Neuron (in vitro differentiated cells): ENCODE measurements around the gene SPNS1.
"Not testable (repeated sequence)": the region's sequence is repeated elsewhere in the genome, so short reads cannot be mapped to it uniquely, and the experiment has no call there.

Experiments
- H2AFZ ChIP-seq: one replicate; pipeline ENCODE4 v1.6.1; 2013; ENCODE audit warnings: low read depth, mild to moderate bottlenecking, inconsistent platforms, low read length, moderate library complexity
- H3K27me3 ChIP-seq: one replicate; pipeline ENCODE4 v1.6.1; 2013; ENCODE audit warnings: low read length; ENCODE audit not compliant: insufficient read depth
- H3K36me3 ChIP-seq: one replicate; pipeline ENCODE4 v1.6.1; 2013; ENCODE audit warnings: low read length; ENCODE audit not compliant: insufficient read depth
- H3K4me1 ChIP-seq: one replicate; pipeline ENCODE4 v1.6.1; 2013; ENCODE audit warnings: low read length; ENCODE audit not compliant: insufficient read depth
- H3K4me3 ChIP-seq: 2 replicates; pipeline ENCODE4 v1.5.1; 2013; ENCODE audit warnings: mild to moderate bottlenecking, low read length, moderate library complexity
- H3K9me3 ChIP-seq: one replicate; pipeline ENCODE4 v1.6.1; 2013; ENCODE audit warnings: low read length

The SPNS1 gene

GRCh38 chr16:28985211-28986041, 10.8 kb downstream of the SPNS1 start:
- Histone ChIP-seq H3K4me3 (no peak overlapping the region), H3K27me3 (no peaks in the 10 kb centered on the region), H3K4me1 (no peaks in the 10 kb centered on the region), H3K36me3 (peaks cover 38% of the 10 kb centered on the region), H3K9me3 (no peaks in the 10 kb centered on the region), H2AFZ (no peak overlapping the region)

- H3K27me3 ChIP-seq: no peaks in the 10 kb centered on the region
- peaks cover 34% of the 10 kb centered on the region for H3K36me3 ChIP-seq
- no peak overlapping the region for H3K4me3 ChIP-seq
- H3K9me3 ChIP-seq: no peaks in the 10 kb centered on the region
- no peak overlapping the region for H2AFZ ChIP-seq
- H3K4me1 ChIP-seq: no peaks in the 10 kb centered on the region
These were observed 11.5 kb downstream of the SPNS1 start for GRCh38 chr16:28986046-28986445.

GRCh38 chr16:28986492-28986891, 11.9 kb downstream of the SPNS1 start:
- Histone ChIP-seq H3K36me3 (peaks cover 32% of the 10 kb centered on the region), H2AFZ (no peak overlapping the region), H3K9me3 (no peaks in the 10 kb centered on the region)

DNA sequence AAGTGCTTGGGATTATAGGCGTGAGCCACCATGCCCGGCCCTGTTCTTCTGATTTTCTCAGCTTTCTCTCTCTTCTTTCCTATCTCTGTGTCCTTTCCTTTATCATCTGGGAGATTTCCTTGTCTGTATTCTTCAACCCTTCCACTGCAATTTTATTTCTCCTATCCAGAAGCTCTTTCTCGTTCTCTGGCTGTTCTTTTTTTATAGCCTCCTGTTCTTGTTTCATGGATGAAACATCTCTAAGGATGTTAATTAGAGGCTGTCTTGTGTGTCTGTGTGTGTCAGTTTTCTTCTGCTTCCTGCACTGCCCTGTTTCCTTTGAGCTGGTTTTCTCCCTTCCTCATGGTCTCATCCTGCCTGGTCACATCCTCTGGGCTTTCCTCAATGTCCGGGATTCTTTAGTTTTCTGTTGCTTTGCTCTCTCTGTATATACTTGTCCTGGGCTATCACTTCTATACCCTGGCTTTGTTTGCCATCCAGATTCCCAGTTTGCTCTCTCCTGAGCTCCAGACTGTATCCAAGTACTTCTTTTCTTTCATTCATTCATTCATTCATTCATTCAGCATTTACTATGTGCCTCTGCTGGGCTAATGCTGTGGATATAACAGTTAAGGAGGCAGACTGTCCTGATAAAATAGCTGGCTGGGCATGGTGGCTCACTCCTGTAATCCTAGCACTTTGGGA, 12.7 kb downstream of the SPNS1 start:
- Histone ChIP-seq H3K27me3 (no peaks in the 10 kb centered on the region), H3K36me3 (peaks cover 29% of the 10 kb centered on the region), H3K4me3 (no peak overlapping the region), H3K4me1 (no peaks in the 10 kb centered on the region), H3K9me3 (no peaks in the 10 kb centered on the region), H2AFZ (no peak overlapping the region)

More at GRCh38 chr16:28986492-28986891, 11.9 kb downstream of the SPNS1 start:
- Histone ChIP-seq H3K4me1 (no peaks in the 10 kb centered on the region), H3K27me3 (no peaks in the 10 kb centered on the region), H3K4me3 (no peak overlapping the region)

- no peak overlapping the region for H3K4me3 ChIP-seq
- no peaks in the 10 kb centered on the region for H3K27me3 ChIP-seq
- no peaks in the 10 kb centered on the region for H3K4me1 ChIP-seq
- H3K9me3 ChIP-seq: no peaks in the 10 kb centered on the region
- H3K36me3 ChIP-seq: peaks cover 16% of the 10 kb centered on the region
- no peak overlapping the region for H2AFZ ChIP-seq
These were observed 14.8 kb downstream of the SPNS1 start for GRCh38 chr16:28989363-28989762.

GRCh38 chr16:28990375-28991040, 15.9 kb downstream of the SPNS1 start:
- Histone ChIP-seq H3K4me3 (no peak overlapping the region), H3K4me1 (no peaks in the 10 kb centered on the region), H2AFZ (no peak overlapping the region), H3K27me3 (no peaks in the 10 kb centered on the region), H3K36me3 (peaks cover 16% of the 10 kb centered on the region), H3K9me3 (no peaks in the 10 kb centered on the region)

GRCh38 chr16:28991687-28992086, 17.1 kb downstream of the SPNS1 start:
- Histone ChIP-seq H2AFZ (no peak overlapping the region), H3K4me1 (no peaks in the 10 kb centered on the region), H3K27me3 (no peaks in the 10 kb centered on the region), H3K36me3 (peaks cover 11% of the 10 kb centered on the region), H3K4me3 (no peak overlapping the region), H3K9me3 (no peaks in the 10 kb centered on the region)

- no peaks in the 10 kb centered on the region for H3K4me1 ChIP-seq
- H3K27me3 ChIP-seq: no peaks in the 10 kb centered on the region
- no peaks in the 10 kb centered on the region for H3K9me3 ChIP-seq
- H3K36me3 ChIP-seq: peaks cover 4% of the 10 kb centered on the region
- H3K4me3 ChIP-seq: no peak overlapping the region
- H2AFZ ChIP-seq: no peak overlapping the region
These were observed 17.9 kb downstream of the SPNS1 start for GRCh38 chr16:28992496-28992895.

- H2AFZ ChIP-seq: no peak overlapping the region
- no peaks in the 10 kb centered on the region for H3K9me3 ChIP-seq
- H3K36me3 ChIP-seq: no peaks in the 10 kb centered on the region
- H3K27me3 ChIP-seq: no peaks in the 10 kb centered on the region
- no peaks in the 10 kb centered on the region for H3K4me1 ChIP-seq
- H3K4me3 ChIP-seq: no peak overlapping the region
These were observed 24.3 kb downstream of the SPNS1 start for GRCh38 chr16:28998837-28999236.

- no peak overlapping the region for H2AFZ ChIP-seq
- no peaks in the 10 kb centered on the region for H3K4me1 ChIP-seq
- H3K27me3 ChIP-seq: no peaks in the 10 kb centered on the region
- H3K9me3 ChIP-seq: no peaks in the 10 kb centered on the region
- H3K4me3 ChIP-seq: no peak overlapping the region
- H3K36me3 ChIP-seq: no peaks in the 10 kb centered on the region
These were observed 25.0 kb downstream of the SPNS1 start for GRCh38 chr16:28999577-28999976.

DNA sequence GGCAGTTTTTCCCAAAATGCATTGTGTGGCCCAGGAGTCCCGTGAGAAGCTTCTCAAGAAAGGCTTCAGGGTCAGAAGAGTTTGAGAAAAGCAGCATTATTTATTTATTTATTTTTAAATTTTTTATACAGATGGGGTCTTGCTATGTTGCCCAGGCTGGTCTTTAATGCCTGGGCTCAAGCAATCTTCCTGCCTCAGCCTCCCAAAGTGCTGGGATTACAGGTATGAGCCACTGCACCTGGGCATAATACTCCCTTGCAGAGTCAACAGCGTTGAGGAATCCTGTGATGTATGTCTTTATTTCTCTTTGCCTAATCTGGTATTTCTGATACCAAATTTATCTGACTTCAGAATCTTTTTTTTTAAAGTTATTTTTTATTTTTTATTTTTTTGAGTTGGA, 25.4 kb downstream of the SPNS1 start:
- H3K9me3 ChIP-seq: no peaks in the 10 kb centered on the region
- no peak overlapping the region for H2AFZ ChIP-seq
- H3K27me3 ChIP-seq: peaks cover 3% of the 10 kb centered on the region
- H3K36me3 ChIP-seq: no peaks in the 10 kb centered on the region
- H3K4me1 ChIP-seq: no peaks in the 10 kb centered on the region
- no peak overlapping the region for H3K4me3 ChIP-seq

DNA sequence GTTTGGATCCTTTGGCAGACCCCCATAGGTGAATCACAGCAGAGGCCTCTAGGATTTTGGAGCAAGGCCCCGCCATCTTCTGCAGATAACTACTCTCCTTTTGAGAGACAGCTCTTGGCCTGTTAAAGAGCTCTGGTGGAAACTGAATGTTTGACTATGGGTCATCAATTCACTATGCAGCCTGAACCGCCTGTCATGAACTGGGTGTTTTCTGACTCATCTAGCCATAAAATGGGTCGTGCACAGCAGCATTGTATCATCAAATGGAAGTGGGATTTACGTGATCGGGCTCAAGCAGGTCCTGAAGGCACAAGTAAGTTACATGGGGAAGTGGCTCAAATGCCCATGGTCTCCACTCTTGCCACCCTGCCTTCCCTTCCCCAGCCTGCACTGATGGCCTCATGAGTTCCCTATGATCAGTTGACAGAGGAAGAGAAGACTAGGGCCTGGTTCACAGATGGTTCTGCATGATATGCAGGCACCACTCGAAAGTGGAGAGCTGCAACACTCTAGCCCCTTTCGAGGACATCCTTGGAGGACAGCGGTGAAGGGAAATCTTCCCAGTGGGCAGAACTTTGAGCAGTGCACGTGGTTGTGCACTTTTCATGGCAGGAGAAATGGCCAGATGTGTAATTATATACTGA, 30.0 kb downstream of the SPNS1 start:
- not testable (repeated sequence) for H3K4me1 ChIP-seq, H3K36me3 ChIP-seq, H2AFZ ChIP-seq, H3K9me3 ChIP-seq, H3K4me3 ChIP-seq, H3K27me3 ChIP-seq
